Measurements from ENCODE around the gene SLC9C1.

The SLC9C1 gene

GRCh38 chr3:112115806-112116383, 178.1 kb downstream of the SLC9C1 start:
- Histone ChIP-seq H3K79me2 (ENCODE audit: control insufficient read depth, low read length) (peaks cover 23% of the 10 kb centered on the region), H3K9me3 (ENCODE audit: control insufficient read depth, insufficient read depth, low read length) (no peaks in the 10 kb centered on the region), H3K27me3 (ENCODE audit: control insufficient read depth, low read length) (no peaks in the 10 kb centered on the region), H3K4me1 (ENCODE audit: control insufficient read depth, low read length) (peaks cover 99% of the 10 kb centered on the region), H3K4me3 (ENCODE audit: low read length) (peak overlapping the region; percentile 65), H3K9me2 (replicated peaks; ENCODE audit: control insufficient read depth, low read length) (no peaks in the 10 kb centered on the region), H3K27ac (ENCODE audit: low read depth, low read length) (peak overlapping the region; percentile 99), H4K20me1 (ENCODE audit: control insufficient read depth, insufficient read depth, low read depth, low read length) (no peaks in the 10 kb centered on the region), H3F3A (ENCODE audit: control insufficient read depth, insufficient read depth) (peaks cover 71% of the 10 kb centered on the region), H3K36me3 (ENCODE audit: control insufficient read depth, low read length) (peaks cover 59% of the 10 kb centered on the region), H3K4me2 (ENCODE audit: low read length) (peak overlapping the region; percentile 82)
- TF ChIP-seq, protein P1, sequence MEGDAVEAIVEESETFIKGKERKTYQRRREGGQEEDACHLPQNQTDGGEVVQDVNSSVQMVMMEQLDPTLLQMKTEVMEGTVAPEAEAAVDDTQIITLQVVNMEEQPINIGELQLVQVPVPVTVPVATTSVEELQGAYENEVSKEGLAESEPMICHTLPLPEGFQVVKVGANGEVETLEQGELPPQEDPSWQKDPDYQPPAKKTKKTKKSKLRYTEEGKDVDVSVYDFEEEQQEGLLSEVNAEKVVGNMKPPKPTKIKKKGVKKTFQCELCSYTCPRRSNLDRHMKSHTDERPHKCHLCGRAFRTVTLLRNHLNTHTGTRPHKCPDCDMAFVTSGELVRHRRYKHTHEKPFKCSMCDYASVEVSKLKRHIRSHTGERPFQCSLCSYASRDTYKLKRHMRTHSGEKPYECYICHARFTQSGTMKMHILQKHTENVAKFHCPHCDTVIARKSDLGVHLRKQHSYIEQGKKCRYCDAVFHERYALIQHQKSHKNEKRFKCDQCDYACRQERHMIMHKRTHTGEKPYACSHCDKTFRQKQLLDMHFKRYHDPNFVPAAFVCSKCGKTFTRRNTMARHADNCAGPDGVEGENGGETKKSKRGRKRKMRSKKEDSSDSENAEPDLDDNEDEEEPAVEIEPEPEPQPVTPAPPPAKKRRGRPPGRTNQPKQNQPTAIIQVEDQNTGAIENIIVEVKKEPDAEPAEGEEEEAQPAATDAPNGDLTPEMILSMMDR (IDR thresholded peaks at IDR 0.05; ENCODE audit: low read depth, low read length, poor library complexity, severe bottlenecking), result no peak
- no peak for TF ChIP-seq EZH2phosphoT487 (IDR thresholded peaks at IDR 0.05; ENCODE audit: borderline replicate concordance, low read length)

DNA sequence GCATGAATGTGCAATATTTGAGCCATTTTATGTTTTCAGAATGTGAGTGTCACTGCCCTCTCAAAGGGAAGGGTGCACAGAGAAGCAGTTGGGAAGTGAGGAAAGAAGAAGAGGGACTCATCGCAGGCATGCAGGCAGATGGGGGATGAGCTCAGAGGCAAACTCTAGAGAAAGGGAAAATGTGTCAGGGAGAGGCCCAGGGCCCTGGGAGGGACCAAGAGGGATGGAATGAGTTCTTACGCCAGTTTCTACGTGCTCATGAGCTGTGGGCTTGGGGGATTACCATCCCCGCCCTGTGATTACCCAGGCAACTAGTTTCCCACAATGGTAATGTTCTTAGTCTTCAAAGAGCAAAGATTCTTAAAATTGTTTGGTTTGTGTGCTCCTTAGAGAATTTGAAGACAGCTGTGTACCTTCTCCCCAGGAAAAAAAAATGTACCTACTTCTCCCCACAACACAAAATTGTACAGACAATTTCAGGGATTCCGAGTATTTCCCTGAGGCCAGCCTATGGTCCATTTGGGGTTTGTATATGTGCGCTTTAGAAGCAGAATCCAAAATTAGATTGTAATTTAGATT, 178.8 kb downstream of the SLC9C1 start:
- Histone ChIP-seq H3K4me2 (ENCODE audit: low read length) (peak overlapping the region; percentile 82), H3K4me1 (ENCODE audit: control insufficient read depth, low read length) (peaks cover 92% of the 10 kb centered on the region), H3K27me3 (ENCODE audit: control insufficient read depth, low read length) (no peaks in the 10 kb centered on the region), H3K36me3 (ENCODE audit: control insufficient read depth, low read length) (peaks cover 61% of the 10 kb centered on the region), H3K4me3 (ENCODE audit: low read length) (peak overlapping the region; percentile 65), H3F3A (ENCODE audit: control insufficient read depth, insufficient read depth) (peaks cover 66% of the 10 kb centered on the region), H3K9me3 (ENCODE audit: control insufficient read depth, insufficient read depth, low read length) (no peaks in the 10 kb centered on the region), H4K20me1 (ENCODE audit: control insufficient read depth, insufficient read depth, low read depth, low read length) (no peaks in the 10 kb centered on the region), H3K79me2 (ENCODE audit: control insufficient read depth, low read length) (peaks cover 23% of the 10 kb centered on the region), H3K27ac (ENCODE audit: low read depth, low read length) (peak overlapping the region; percentile 99), H3K9me2 (replicated peaks; ENCODE audit: control insufficient read depth, low read length) (no peaks in the 10 kb centered on the region)
- TF ChIP-seq, protein P1 (IDR thresholded peaks at IDR 0.05; ENCODE audit: low read depth, low read length, poor library complexity, severe bottlenecking), result no peak
- TF ChIP-seq EZH2phosphoT487 (IDR thresholded peaks at IDR 0.05; ENCODE audit: borderline replicate concordance, low read length), result no peak

GRCh38 chr3:112114576-112115160, 179.3 kb downstream of the SLC9C1 start:
- peak overlapping the region; percentile 65 for H3K4me3 ChIP-seq (ENCODE audit: low read length)
- peaks cover 61% of the 10 kb centered on the region for H3F3A ChIP-seq (ENCODE audit: control insufficient read depth, insufficient read depth)
- TF ChIP-seq, protein P1 (IDR thresholded peaks at IDR 0.05; ENCODE audit: low read depth, low read length, poor library complexity, severe bottlenecking), result no peak
- no peak for TF ChIP-seq EZH2phosphoT487 (IDR thresholded peaks at IDR 0.05; ENCODE audit: borderline replicate concordance, low read length)
- no peaks in the 10 kb centered on the region for H3K9me3 ChIP-seq (ENCODE audit: control insufficient read depth, insufficient read depth, low read length)
- peaks cover 90% of the 10 kb centered on the region for H3K4me1 ChIP-seq (ENCODE audit: control insufficient read depth, low read length)
- H3K9me2 ChIP-seq (replicated peaks; ENCODE audit: control insufficient read depth, low read length), result no peaks in the 10 kb centered on the region
- H3K27ac ChIP-seq (ENCODE audit: low read depth, low read length), result peak overlapping the region; percentile 99
- H4K20me1 ChIP-seq (ENCODE audit: control insufficient read depth, insufficient read depth, low read depth, low read length), result no peaks in the 10 kb centered on the region
- H3K79me2 ChIP-seq (ENCODE audit: control insufficient read depth, low read length), result peaks cover 21% of the 10 kb centered on the region
- H3K27me3 ChIP-seq (ENCODE audit: control insufficient read depth, low read length), result no peaks in the 10 kb centered on the region
- peak overlapping the region; percentile 82 for H3K4me2 ChIP-seq (ENCODE audit: low read length)
- peaks cover 59% of the 10 kb centered on the region for H3K36me3 ChIP-seq (ENCODE audit: control insufficient read depth, low read length)

Measured in DOHH2 (cell line).